IMR-90 (cell line): ENCODE measurements around the gene MAGI2. TPM values are rescaled to one million over a fixed set of nuclear protein-coding genes. Genes with fewer than 3 reads are reported as not detected.

Experiments
- ATAC-seq: fragments of 200-7000 bp; cut with Tn5 transposase; 2 replicates; pipeline ENCODE4 v1.9.1; 2020; ENCODE audit warnings: low read depth, mild to moderate bottlenecking, moderate library complexity
- BruUV-seq: library from RNA; stranded (reverse); fragments of 400-500 nt; replicated peaks from 2 replicates; lab custom pipeline; 2021; lab: Mats Ljungman, UMichigan
- CTCF ChIA-PET: fragments of 300-600 bp; formaldehyde crosslinking; extraction: SDS; loops from one replicate; lab custom pipeline; 2021; ENCODE audit warnings: antibody characterized with exemption; lab: Yijun Ruan, JAX
- POLR2A ChIA-PET: fragments of 300-600 bp; sonication (Branson Sonifier 250); formaldehyde crosslinking; loops from one replicate; lab custom pipeline; 2022; ENCODE audit warnings: antibody characterized with exemption; ENCODE audit not compliant: unreplicated experiment; lab: Charles Lee
- DNase-seq: peaks from one replicate; pipeline ENCODE4 v3.0.0; 2013
- H2AFZ ChIP-seq: replicated peaks from 2 replicates; pipeline ENCODE3; 2013; ENCODE audit warnings: low read length, mild to moderate bottlenecking; ENCODE audit not compliant: poor library complexity
- H2AK5ac ChIP-seq: 2 replicates; pipeline ENCODE4 v1.6.1; 2013; ENCODE audit warnings: low read depth, low read length, inconsistent platforms
- H2AK9ac ChIP-seq: replicated peaks from 2 replicates; pipeline ENCODE3; 2013; ENCODE audit warnings: mild to moderate bottlenecking, low read depth, low read length, moderate library complexity; ENCODE audit not compliant: poor library complexity
- H2BK120ac ChIP-seq: 2 replicates; pipeline ENCODE4 v1.6.1; 2013; ENCODE audit warnings: low read depth, low read length, inconsistent platforms
- H2BK15ac ChIP-seq: 3 replicates; pipeline ENCODE4 v1.6.1; 2013; ENCODE audit warnings: low read depth, low read length, inconsistent platforms
- H2BK20ac ChIP-seq: 2 replicates; pipeline ENCODE4 v1.6.1; 2013; ENCODE audit warnings: low read depth, mild to moderate bottlenecking, inconsistent platforms, low read length, moderate library complexity
- H2BK5ac ChIP-seq: 2 replicates; pipeline ENCODE4 v1.6.1; 2013; ENCODE audit warnings: mild to moderate bottlenecking, low read depth, low read length, inconsistent platforms; ENCODE audit not compliant: poor library complexity, severe bottlenecking
- H3K14ac ChIP-seq: replicated peaks from 2 replicates; pipeline ENCODE4 v1.6.1; 2013; ENCODE audit warnings: low read depth, low read length, inconsistent platforms
- H3K18ac ChIP-seq: 2 replicates; pipeline ENCODE4 v1.6.1; 2013; ENCODE audit warnings: low read depth, low read length, control low read depth
- H3K23ac ChIP-seq: 2 replicates; pipeline ENCODE4 v1.6.1; 2013; ENCODE audit warnings: low read depth, low read length, inconsistent platforms
- H3K27ac ChIP-seq: 2 replicates; pipeline ENCODE4 v1.5.1; 2013; ENCODE audit warnings: mild to moderate bottlenecking, control low read depth, low read length; ENCODE audit not compliant: insufficient read depth
- H3K27me3 ChIP-seq: 2 replicates; pipeline ENCODE4 v1.6.1; 2013; ENCODE audit warnings: low read length; ENCODE audit not compliant: control insufficient read depth, insufficient read depth
- H3K36me3 ChIP-seq: 2 replicates; pipeline ENCODE4 v1.6.1; 2013; ENCODE audit warnings: low read length, mixed read lengths; ENCODE audit not compliant: control insufficient read depth, insufficient read depth
- H3K4ac ChIP-seq: 2 replicates; pipeline ENCODE4 v1.6.1; 2013; ENCODE audit warnings: low read depth, low read length, inconsistent platforms
- H3K4me1 ChIP-seq: 2 replicates; pipeline ENCODE4 v1.6.1; 2013; ENCODE audit warnings: low read length, mixed read lengths; ENCODE audit not compliant: control insufficient read depth, insufficient read depth
- H3K4me2 ChIP-seq: 2 replicates; pipeline ENCODE4 v1.6.1; 2013; ENCODE audit warnings: low read depth, mild to moderate bottlenecking, control low read depth, low read length, moderate library complexity
- H3K4me3 ChIP-seq: 2 replicates; pipeline ENCODE4 v1.5.1; 2013; ENCODE audit warnings: low read depth, mild to moderate bottlenecking, control low read depth, low read length, moderate library complexity; ENCODE audit not compliant: insufficient read depth
- H3K56ac ChIP-seq: 2 replicates; pipeline ENCODE4 v1.6.1; 2013; ENCODE audit warnings: low read length, inconsistent platforms; ENCODE audit not compliant: insufficient read depth; ENCODE audit errors: extremely low read depth
- H3K79me1 ChIP-seq, 2 experiments: 2 replicates each; pipeline ENCODE4 v1.6.1; 2013; ENCODE audit warnings: low read length in 2 of 2, inconsistent platforms in 1 of 2, low read depth in 1 of 2
- H3K9ac ChIP-seq: 2 replicates; pipeline ENCODE4 v1.6.1; 2013; ENCODE audit warnings: low read depth, low read length, control low read depth
- H3K9me1 ChIP-seq: 2 replicates; pipeline ENCODE4 v1.6.1; 2013; ENCODE audit warnings: low read length, inconsistent platforms; ENCODE audit not compliant: insufficient read depth
- H3K9me3 ChIP-seq: 2 replicates; pipeline ENCODE4 v1.6.1; 2013; ENCODE audit warnings: low read length; ENCODE audit not compliant: control insufficient read depth, insufficient read depth
- H4K20me1 ChIP-seq: 2 replicates; pipeline ENCODE4 v1.6.1; 2013; ENCODE audit warnings: low read length, inconsistent platforms; ENCODE audit not compliant: insufficient read depth
- H4K5ac ChIP-seq: 2 replicates; pipeline ENCODE4 v1.6.1; 2013; ENCODE audit warnings: mild to moderate bottlenecking, low read depth, low read length, control low read depth
- H4K8ac ChIP-seq, 2 experiments: 2 replicates each; pipeline ENCODE4 v1.6.1; 2013; ENCODE audit warnings: low read depth in 2 of 2, low read length in 2 of 2, control low read depth in 1 of 2, inconsistent platforms in 1 of 2
- H4K91ac ChIP-seq: 2 replicates; pipeline ENCODE4 v1.6.1; 2013; ENCODE audit warnings: low read depth, low read length, inconsistent platforms; ENCODE audit not compliant: insufficient read depth
- BHLHE40 ChIP-seq: fragments of 150-350 bp; IDR thresholded peaks from 2 replicates; pipeline ENCODE4 v1.6.1; 2016; ENCODE audit warnings: mild to moderate bottlenecking, low read depth, low read length
- CHD1 ChIP-seq: IDR thresholded peaks from 2 replicates; pipeline ENCODE4 v1.6.1; 2012; ENCODE audit warnings: low read depth, low read length, improper control_type of control experiment
- MAZ ChIP-seq: IDR thresholded peaks from 2 replicates; pipeline ENCODE4 v1.6.1; 2012; ENCODE audit warnings: low read depth, mild to moderate bottlenecking, low read length, improper control_type of control experiment, moderate library complexity, borderline replicate concordance
- NFE2L2 ChIP-seq: fragments of 150-350 bp; IDR thresholded peaks from 2 replicates; pipeline ENCODE4 v1.6.1; 2016; ENCODE audit warnings: low read depth, mild to moderate bottlenecking, low read length
- SMC3 ChIP-seq: fragments of 150-350 bp; IDR thresholded peaks from 2 replicates; pipeline ENCODE4 v1.6.1; 2016; ENCODE audit warnings: low read depth, mild to moderate bottlenecking, antibody characterized with exemption, low read length, moderate library complexity
- WGBS, 2 experiments: methylation state at CpG; one replicate each; pipeline versions ENCODE4 v1.1.5 to v1.1.7; 2013; ENCODE audit warnings: missing lambda C conversion rate in 2 of 2; ENCODE audit not compliant: insufficient read length in 1 of 2; ENCODE audit errors: extremely low coverage in 2 of 2; 5-methylcytosine and 5-hydroxymethylcytosine counted together
- dilution Hi-C: fragments of 300-500 bp; cut with HindIII; formaldehyde crosslinking; loops from one replicate; pipeline ENCODE4 v1.14.3; 2018; ENCODE audit warnings: low sequenced_read_pairs; ENCODE audit not compliant: unreplicated experiment
- in situ Hi-C: fragments of 300-500 bp; cut with MboI; formaldehyde crosslinking; loops from 3 replicates; pipeline ENCODE4 v1.14.3; 2019; ENCODE audit warnings: low sequenced_read_pairs, inconsistent platforms, mixed read lengths
- intact Hi-C: fragments of 100-400 bp; cut with micrococcal nuclease; formaldehyde crosslinking; loops from 2 replicates; pipeline ENCODE4 v1.10.0; 2022
- polyA plus RNA-seq, 3 experiments: library from polyadenylated mRNA; depleted of rRNA; stranded (reverse); fragments of >200 nt; gene quantifications; 2 replicates each; pipeline ENCODE4 v1.2.3, GENCODE V29; 2012; ENCODE audit warnings: low replicate concordance in 1 of 3
- total RNA-seq: library from RNA; depleted of rRNA; stranded (reverse); fragments of >200 nt; gene quantifications from 2 replicates; pipeline ENCODE4 v1.2.3, GENCODE V29; 2012
- TF ChIP-seq, protein P1 (sequence below): conservative IDR thresholded peaks from 2 replicates; pipeline ENCODE4 v1.5.1; 2012; ENCODE audit warnings: mild to moderate bottlenecking, low read depth, low read length, improper control_type of control experiment
- TF ChIP-seq, protein P2 (sequence below): fragments of 150-350 bp; IDR thresholded peaks from 2 replicates; pipeline ENCODE4 v1.6.1; 2017; ENCODE audit warnings: mild to moderate bottlenecking, antibody characterized with exemption, low read length, low read depth

The MAGI2 gene
- total and polyA plus RNA-seq, 2 of the 4 experiments (the other 2 are of a cell fraction): 2.5 to 17.9 TPM

DNA sequence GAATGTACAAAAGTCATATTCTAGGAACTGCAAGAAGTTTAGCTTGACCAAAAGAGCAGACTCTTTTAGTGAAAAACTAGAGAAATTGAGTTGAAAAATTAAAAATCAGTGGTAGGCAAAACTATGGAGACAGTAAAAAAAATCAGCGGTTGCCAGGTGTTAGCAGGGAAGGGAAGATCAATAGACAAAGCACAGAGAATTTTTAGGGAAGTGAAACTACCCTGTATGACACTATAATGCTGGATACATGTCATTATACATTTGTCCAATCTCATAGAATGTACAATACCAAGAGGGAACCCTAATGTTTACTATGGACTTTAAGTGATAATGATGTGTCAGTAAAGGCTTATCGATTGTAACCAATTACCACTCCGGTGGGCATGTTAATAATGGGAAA is 761.9 kb downstream of the MAGI2 start:
- peaks cover 3% of the 10 kb centered on the region for H3K9me1 ChIP-seq
- H2BK15ac ChIP-seq: no peak overlapping the region
- no peak overlapping the region for H2AK5ac ChIP-seq
- H4K5ac ChIP-seq: no peak overlapping the region
- DNase-seq (no peak), ATAC-seq (no peak)
- no CpG with 5 or more reads among the region's 3 CpGs for WGBS, 2 experiments
- intact Hi-C loops (loop anchor here (10.0 kb wide), 2 partner anchors 557 to 593 kb away; no protein-coding TSS in a partner anchor), dilution Hi-C loops (no loop called here), in situ Hi-C loops (no loop called here)
- H3K4me3 ChIP-seq: no peak overlapping the region
- ChIA-PET POLR2A (no interaction called here), CTCF (no interaction called here)
- no peaks in the 10 kb centered on the region for H3K9me3 ChIP-seq
- no peak overlapping the region for H3K14ac ChIP-seq
- H3K4ac ChIP-seq: no peak overlapping the region
- H3K4me2 ChIP-seq: no peak overlapping the region
- no peak for TF ChIP-seq BHLHE40
- TF ChIP-seq MAZ: no peak
- TF ChIP-seq, protein P1, sequence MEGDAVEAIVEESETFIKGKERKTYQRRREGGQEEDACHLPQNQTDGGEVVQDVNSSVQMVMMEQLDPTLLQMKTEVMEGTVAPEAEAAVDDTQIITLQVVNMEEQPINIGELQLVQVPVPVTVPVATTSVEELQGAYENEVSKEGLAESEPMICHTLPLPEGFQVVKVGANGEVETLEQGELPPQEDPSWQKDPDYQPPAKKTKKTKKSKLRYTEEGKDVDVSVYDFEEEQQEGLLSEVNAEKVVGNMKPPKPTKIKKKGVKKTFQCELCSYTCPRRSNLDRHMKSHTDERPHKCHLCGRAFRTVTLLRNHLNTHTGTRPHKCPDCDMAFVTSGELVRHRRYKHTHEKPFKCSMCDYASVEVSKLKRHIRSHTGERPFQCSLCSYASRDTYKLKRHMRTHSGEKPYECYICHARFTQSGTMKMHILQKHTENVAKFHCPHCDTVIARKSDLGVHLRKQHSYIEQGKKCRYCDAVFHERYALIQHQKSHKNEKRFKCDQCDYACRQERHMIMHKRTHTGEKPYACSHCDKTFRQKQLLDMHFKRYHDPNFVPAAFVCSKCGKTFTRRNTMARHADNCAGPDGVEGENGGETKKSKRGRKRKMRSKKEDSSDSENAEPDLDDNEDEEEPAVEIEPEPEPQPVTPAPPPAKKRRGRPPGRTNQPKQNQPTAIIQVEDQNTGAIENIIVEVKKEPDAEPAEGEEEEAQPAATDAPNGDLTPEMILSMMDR: no peak
- TF ChIP-seq, protein P2, sequence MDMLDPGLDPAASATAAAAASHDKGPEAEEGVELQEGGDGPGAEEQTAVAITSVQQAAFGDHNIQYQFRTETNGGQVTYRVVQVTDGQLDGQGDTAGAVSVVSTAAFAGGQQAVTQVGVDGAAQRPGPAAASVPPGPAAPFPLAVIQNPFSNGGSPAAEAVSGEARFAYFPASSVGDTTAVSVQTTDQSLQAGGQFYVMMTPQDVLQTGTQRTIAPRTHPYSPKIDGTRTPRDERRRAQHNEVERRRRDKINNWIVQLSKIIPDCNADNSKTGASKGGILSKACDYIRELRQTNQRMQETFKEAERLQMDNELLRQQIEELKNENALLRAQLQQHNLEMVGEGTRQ: no peak
- no peak for TF ChIP-seq CHD1
- TF ChIP-seq NFE2L2: no peak
- no peak for TF ChIP-seq SMC3
- no peak overlapping the region for H2AFZ ChIP-seq
- no peaks in the 10 kb centered on the region for H3K36me3 ChIP-seq
- no peak overlapping the region for H3K23ac ChIP-seq
- no peak overlapping the region for H2AK9ac ChIP-seq
- H4K20me1 ChIP-seq: no peaks in the 10 kb centered on the region; the same call in 1 of the 2 replicates
- no peaks in the 10 kb centered on the region; the same call in 1 of the 2 replicates for H3K4me1 ChIP-seq
- H2BK20ac ChIP-seq: no peak overlapping the region
- no peak overlapping the region for H2BK120ac ChIP-seq
- no peak overlapping the region for H3K9ac ChIP-seq
- no peak overlapping the region for H4K91ac ChIP-seq
- H2BK5ac ChIP-seq: no peak overlapping the region
- no peaks in the 10 kb centered on the region for H3K27me3 ChIP-seq
- H3K79me1 ChIP-seq: no peaks in the 10 kb centered on the region; a peak in 1 of 4 replicates
- H3K18ac ChIP-seq: no peak overlapping the region
- no TSS peak for BruUV-seq
- no peak overlapping the region for H3K27ac ChIP-seq
- H3K56ac ChIP-seq: no peak overlapping the region
- H4K8ac ChIP-seq: no peak overlapping the region
